ENCODE measurements around the gene TNNI3K.

The TNNI3K gene

DNA sequence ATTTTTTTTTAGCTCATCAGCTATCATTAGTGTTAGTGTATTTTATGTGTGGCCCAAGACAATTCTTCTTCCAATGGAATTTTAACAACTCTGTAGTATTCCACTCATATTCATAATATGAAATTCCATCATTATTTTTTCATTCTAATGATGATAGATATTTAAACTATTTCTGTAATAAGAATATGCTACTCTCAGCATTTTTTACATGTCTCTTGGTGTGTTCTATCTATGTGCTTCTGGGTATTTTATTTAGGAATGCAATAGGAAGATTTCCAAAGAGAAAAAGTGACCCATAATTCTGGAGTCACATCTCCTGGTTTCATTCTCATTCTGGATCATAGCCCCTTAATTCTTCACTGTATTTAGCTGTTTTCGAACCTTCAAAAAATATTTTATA, 167.7 kb downstream of the TNNI3K start:
- Histone ChIP-seq H3K36me3 (ENCODE audit: control insufficient read depth in 4 of 4, insufficient read depth in 4 of 4, low read length in 3 of 4) (no peaks in the 10 kb centered on the region), H3K4me1 (ENCODE audit: control extremely low read depth in 1 of 4, control insufficient read depth in 4 of 4, insufficient read depth in 4 of 4, low read length in 3 of 4) (no peaks in the 10 kb centered on the region), H3K27me3 (replicated peaks in 2 of 5; ENCODE audit: control insufficient read depth in 4 of 5, insufficient read depth in 5 of 5, low read length in 4 of 5) (no peaks in the 10 kb centered on the region), H3K4me3 (ENCODE audit: control insufficient read depth in 1 of 7, extremely low read depth in 1 of 7, insufficient read depth in 4 of 7, low read depth in 2 of 7, low read length in 6 of 7) (no peak overlapping the region), H3K9me3 (ENCODE audit: control extremely low read depth in 1 of 5, control insufficient read depth in 4 of 5, insufficient read depth in 2 of 5, low read depth in 1 of 5, low read length in 4 of 5) (no peaks in the 10 kb centered on the region), H3K27ac (ENCODE audit: insufficient read depth in 1 of 2, low read depth in 1 of 2, low read length in 2 of 2, poor library complexity in 1 of 2, severe bottlenecking in 2 of 2) (no peak overlapping the region)
- WGBS (ENCODE audit: insufficient coverage), result no CpG with 5 or more reads among the region's 1 CpG
- DNase-seq, result no peak
- CTCF ChIA-PET, result no interaction called here
- POLR2A ChIA-PET, result no interaction called here

- no peaks in the 10 kb centered on the region for H3K9me3 ChIP-seq (ENCODE audit: control extremely low read depth in 1 of 5, control insufficient read depth in 4 of 5, insufficient read depth in 2 of 5, low read depth in 1 of 5, low read length in 4 of 5)
- H3K4me1 ChIP-seq (ENCODE audit: control extremely low read depth in 1 of 4, control insufficient read depth in 4 of 4, insufficient read depth in 4 of 4, low read length in 3 of 4), result no peaks in the 10 kb centered on the region
- H3K27me3 ChIP-seq (replicated peaks in 2 of 5; ENCODE audit: control insufficient read depth in 4 of 5, insufficient read depth in 5 of 5, low read length in 4 of 5), result no peaks in the 10 kb centered on the region
- WGBS (ENCODE audit: insufficient coverage), result no CpG with 5 or more reads among the region's 1 CpG
- ChIA-PET CTCF (no interaction called here), POLR2A (no interaction called here)
- H3K4me3 ChIP-seq (ENCODE audit: control insufficient read depth in 1 of 7, extremely low read depth in 1 of 7, insufficient read depth in 4 of 7, low read depth in 2 of 7, low read length in 6 of 7), result no peak overlapping the region
- DNase-seq, result no peak
- H3K36me3 ChIP-seq (ENCODE audit: control insufficient read depth in 4 of 4, insufficient read depth in 4 of 4, low read length in 3 of 4), result no peaks in the 10 kb centered on the region
- no peak overlapping the region for H3K27ac ChIP-seq (ENCODE audit: insufficient read depth in 1 of 2, low read depth in 1 of 2, low read length in 2 of 2, poor library complexity in 1 of 2, severe bottlenecking in 2 of 2)
Observed at GRCh38 chr1:74403606-74404005, 168.4 kb downstream of the TNNI3K start.

DNA sequence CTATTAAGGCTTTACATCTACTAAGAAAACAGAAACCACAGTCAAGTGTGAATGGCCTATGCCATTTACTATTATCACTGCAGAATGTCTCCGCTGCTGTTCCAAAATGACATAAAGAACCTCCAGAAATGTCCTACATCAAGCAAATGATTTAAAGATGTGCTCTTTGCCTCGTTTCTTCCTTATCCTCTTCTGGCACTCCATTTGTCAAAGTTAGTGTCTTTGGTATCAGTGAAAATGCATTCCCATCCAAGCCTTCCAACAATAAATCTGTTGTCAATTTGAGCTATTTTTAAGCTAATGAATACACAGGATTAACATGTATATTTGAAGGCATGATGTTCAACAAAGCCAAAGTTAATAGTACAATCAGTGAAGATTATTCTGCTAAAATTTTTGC, 171.6 kb downstream of the TNNI3K start:
- Histone ChIP-seq H3K4me1 (ENCODE audit: control extremely low read depth in 1 of 4, control insufficient read depth in 4 of 4, insufficient read depth in 4 of 4, low read length in 3 of 4) (no peaks in the 10 kb centered on the region), H3K27me3 (replicated peaks in 2 of 5; ENCODE audit: control insufficient read depth in 4 of 5, insufficient read depth in 5 of 5, low read length in 4 of 5) (no peaks in the 10 kb centered on the region), H3K27ac (ENCODE audit: insufficient read depth in 1 of 2, low read depth in 1 of 2, low read length in 2 of 2, poor library complexity in 1 of 2, severe bottlenecking in 2 of 2) (no peak overlapping the region), H3K4me3 (ENCODE audit: control insufficient read depth in 1 of 7, extremely low read depth in 1 of 7, insufficient read depth in 4 of 7, low read depth in 2 of 7, low read length in 6 of 7) (no peak overlapping the region), H3K9me3 (ENCODE audit: control extremely low read depth in 1 of 5, control insufficient read depth in 4 of 5, insufficient read depth in 2 of 5, low read depth in 1 of 5, low read length in 4 of 5) (no peaks in the 10 kb centered on the region), H3K36me3 (ENCODE audit: control insufficient read depth in 4 of 4, insufficient read depth in 4 of 4, low read length in 3 of 4) (no peaks in the 10 kb centered on the region)
- CTCF ChIA-PET, result no interaction called here
- DNase-seq, result no peak
- POLR2A ChIA-PET, result no interaction called here
- WGBS (ENCODE audit: insufficient coverage), result 83% methylated on average over 2 of the region's 2 CpGs

GRCh38 chr1:74407902-74408301, 172.7 kb downstream of the TNNI3K start:
- Histone ChIP-seq H3K27ac (ENCODE audit: insufficient read depth in 1 of 2, low read depth in 1 of 2, low read length in 2 of 2, poor library complexity in 1 of 2, severe bottlenecking in 2 of 2) (no peak overlapping the region), H3K4me3 (ENCODE audit: control insufficient read depth in 1 of 7, extremely low read depth in 1 of 7, insufficient read depth in 4 of 7, low read depth in 2 of 7, low read length in 6 of 7) (no peak overlapping the region), H3K27me3 (replicated peaks in 2 of 5; ENCODE audit: control insufficient read depth in 4 of 5, insufficient read depth in 5 of 5, low read length in 4 of 5) (no peaks in the 10 kb centered on the region), H3K4me1 (ENCODE audit: control extremely low read depth in 1 of 4, control insufficient read depth in 4 of 4, insufficient read depth in 4 of 4, low read length in 3 of 4) (no peaks in the 10 kb centered on the region), H3K36me3 (ENCODE audit: control insufficient read depth in 4 of 4, insufficient read depth in 4 of 4, low read length in 3 of 4) (no peaks in the 10 kb centered on the region), H3K9me3 (ENCODE audit: control extremely low read depth in 1 of 5, control insufficient read depth in 4 of 5, insufficient read depth in 2 of 5, low read depth in 1 of 5, low read length in 4 of 5) (no peaks in the 10 kb centered on the region)
- 97% methylated on average over 3 of the region's 3 CpGs for WGBS (ENCODE audit: insufficient coverage)
- no peak for DNase-seq
- ChIA-PET CTCF (interaction anchor here (1.0 kb wide), 1 partner anchor 10 kb away, joined by 3 read pairs; no protein-coding TSS in a partner anchor), POLR2A (no interaction called here)

DNA sequence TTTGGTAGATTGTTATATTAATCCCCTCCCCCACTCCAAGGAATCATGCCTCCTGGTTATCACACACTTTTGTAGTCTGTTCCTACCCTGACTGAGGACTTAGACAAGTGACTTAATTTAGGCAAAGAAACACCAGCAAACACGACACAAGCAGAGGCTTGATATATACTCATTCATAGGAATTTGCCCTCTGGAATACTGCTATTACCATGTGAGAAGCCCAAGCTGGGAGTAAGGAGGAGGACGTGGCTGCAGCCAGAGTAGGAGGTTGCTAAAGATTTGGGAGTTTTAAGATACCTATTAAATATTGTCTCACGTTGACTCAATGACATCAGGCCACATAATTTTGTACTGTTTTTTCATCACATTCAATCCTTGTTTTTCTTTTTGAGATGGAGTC, 177.1 kb downstream of the TNNI3K start:
- Histone ChIP-seq H3K9me3 (ENCODE audit: control extremely low read depth in 1 of 5, control insufficient read depth in 4 of 5, insufficient read depth in 2 of 5, low read depth in 1 of 5, low read length in 4 of 5) (no peaks in the 10 kb centered on the region), H3K4me1 (ENCODE audit: control extremely low read depth in 1 of 4, control insufficient read depth in 4 of 4, insufficient read depth in 4 of 4, low read length in 3 of 4) (no peaks in the 10 kb centered on the region), H3K4me3 (ENCODE audit: control insufficient read depth in 1 of 7, extremely low read depth in 1 of 7, insufficient read depth in 4 of 7, low read depth in 2 of 7, low read length in 6 of 7) (no peak overlapping the region), H3K36me3 (ENCODE audit: control insufficient read depth in 4 of 4, insufficient read depth in 4 of 4, low read length in 3 of 4) (no peaks in the 10 kb centered on the region), H3K27ac (ENCODE audit: insufficient read depth in 1 of 2, low read depth in 1 of 2, low read length in 2 of 2, poor library complexity in 1 of 2, severe bottlenecking in 2 of 2) (no peak overlapping the region), H3K27me3 (replicated peaks in 2 of 5; ENCODE audit: control insufficient read depth in 4 of 5, insufficient read depth in 5 of 5, low read length in 4 of 5) (no peaks in the 10 kb centered on the region)
- 100% methylated on average over 1 of the region's 3 CpGs for WGBS (ENCODE audit: insufficient coverage)
- no peak for DNase-seq
- CTCF ChIA-PET, result no interaction called here
- POLR2A ChIA-PET, result interaction anchor here (0.6 kb wide), 1 partner anchor 182 kb away, joined by 3 read pairs; no protein-coding TSS in a partner anchor

DNA sequence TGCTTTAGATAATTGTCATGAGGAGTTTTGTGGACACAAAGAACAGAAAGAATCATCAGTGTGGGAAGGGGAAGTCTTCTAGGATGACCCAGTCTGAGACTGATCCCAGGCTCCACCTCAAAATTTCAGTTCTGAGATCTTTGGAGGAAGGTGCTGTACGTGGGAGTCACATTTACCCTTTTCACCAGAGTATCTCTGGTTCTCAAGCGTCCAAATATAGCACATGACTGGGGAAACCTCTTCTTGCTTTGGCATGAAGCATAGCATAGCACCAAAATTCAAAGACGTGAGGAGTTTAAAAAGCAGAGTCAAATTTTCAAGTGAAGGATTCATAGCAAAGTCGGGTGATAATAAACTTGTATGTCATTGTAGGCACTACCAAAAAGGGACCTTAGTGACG, 180.7 kb downstream of the TNNI3K start:
- Histone ChIP-seq H3K4me1 (ENCODE audit: control extremely low read depth in 1 of 4, control insufficient read depth in 4 of 4, insufficient read depth in 4 of 4, low read length in 3 of 4) (no peaks in the 10 kb centered on the region), H3K27ac (ENCODE audit: insufficient read depth in 1 of 2, low read depth in 1 of 2, low read length in 2 of 2, poor library complexity in 1 of 2, severe bottlenecking in 2 of 2) (no peak overlapping the region), H3K9me3 (ENCODE audit: control extremely low read depth in 1 of 5, control insufficient read depth in 4 of 5, insufficient read depth in 2 of 5, low read depth in 1 of 5, low read length in 4 of 5) (no peaks in the 10 kb centered on the region), H3K36me3 (ENCODE audit: control insufficient read depth in 4 of 4, insufficient read depth in 4 of 4, low read length in 3 of 4) (no peaks in the 10 kb centered on the region), H3K27me3 (replicated peaks in 2 of 5; ENCODE audit: control insufficient read depth in 4 of 5, insufficient read depth in 5 of 5, low read length in 4 of 5) (no peaks in the 10 kb centered on the region), H3K4me3 (ENCODE audit: control insufficient read depth in 1 of 7, extremely low read depth in 1 of 7, insufficient read depth in 4 of 7, low read depth in 2 of 7, low read length in 6 of 7) (no peak overlapping the region)
- no peak for DNase-seq
- WGBS (ENCODE audit: insufficient coverage), result 95% methylated on average over 5 of the region's 5 CpGs
- CTCF ChIA-PET, result no interaction called here
- POLR2A ChIA-PET, result no interaction called here

DNA sequence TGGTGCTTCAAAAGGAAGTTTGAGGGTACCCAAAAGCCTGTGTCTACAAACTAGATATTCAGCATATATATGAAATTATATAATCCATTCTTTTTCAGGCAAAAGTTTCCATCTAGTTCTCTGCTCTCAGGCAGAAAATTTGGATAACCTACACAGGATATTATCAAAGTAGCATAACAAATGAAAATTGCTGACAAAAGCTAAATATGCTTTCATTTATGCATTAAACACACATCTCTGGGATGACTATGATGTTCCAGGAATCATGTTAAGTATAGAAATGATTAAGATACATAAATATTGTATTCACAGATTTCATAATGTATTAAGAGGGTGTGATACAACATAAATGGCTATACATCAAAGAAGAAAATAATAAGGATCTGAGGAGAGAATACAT, 184.4 kb downstream of the TNNI3K start:
- no peaks in the 10 kb centered on the region for H3K4me1 ChIP-seq (ENCODE audit: control extremely low read depth in 1 of 4, control insufficient read depth in 4 of 4, insufficient read depth in 4 of 4, low read length in 3 of 4)
- no peak for DNase-seq
- POLR2A ChIA-PET, result no interaction called here
- no peaks in the 10 kb centered on the region for H3K27me3 ChIP-seq (replicated peaks in 2 of 5; ENCODE audit: control insufficient read depth in 4 of 5, insufficient read depth in 5 of 5, low read length in 4 of 5)
- no peaks in the 10 kb centered on the region for H3K36me3 ChIP-seq (ENCODE audit: control insufficient read depth in 4 of 4, insufficient read depth in 4 of 4, low read length in 3 of 4)
- no peaks in the 10 kb centered on the region for H3K9me3 ChIP-seq (ENCODE audit: control extremely low read depth in 1 of 5, control insufficient read depth in 4 of 5, insufficient read depth in 2 of 5, low read depth in 1 of 5, low read length in 4 of 5)
- CTCF ChIA-PET, result no interaction called here
- no peak overlapping the region for H3K4me3 ChIP-seq (ENCODE audit: control insufficient read depth in 1 of 7, extremely low read depth in 1 of 7, insufficient read depth in 4 of 7, low read depth in 2 of 7, low read length in 6 of 7)
- H3K27ac ChIP-seq (ENCODE audit: insufficient read depth in 1 of 2, low read depth in 1 of 2, low read length in 2 of 2, poor library complexity in 1 of 2, severe bottlenecking in 2 of 2), result no peak overlapping the region

GRCh38 chr1:74420467-74420866, 185.3 kb downstream of the TNNI3K start:
- Histone ChIP-seq H3K4me3 (ENCODE audit: control insufficient read depth in 1 of 7, extremely low read depth in 1 of 7, insufficient read depth in 4 of 7, low read depth in 2 of 7, low read length in 6 of 7) (no peak overlapping the region), H3K9me3 (ENCODE audit: control extremely low read depth in 1 of 5, control insufficient read depth in 4 of 5, insufficient read depth in 2 of 5, low read depth in 1 of 5, low read length in 4 of 5) (no peaks in the 10 kb centered on the region), H3K4me1 (ENCODE audit: control extremely low read depth in 1 of 4, control insufficient read depth in 4 of 4, insufficient read depth in 4 of 4, low read length in 3 of 4) (no peaks in the 10 kb centered on the region), H3K27me3 (replicated peaks in 2 of 5; ENCODE audit: control insufficient read depth in 4 of 5, insufficient read depth in 5 of 5, low read length in 4 of 5) (no peaks in the 10 kb centered on the region), H3K36me3 (ENCODE audit: control insufficient read depth in 4 of 4, insufficient read depth in 4 of 4, low read length in 3 of 4) (no peaks in the 10 kb centered on the region), H3K27ac (ENCODE audit: insufficient read depth in 1 of 2, low read depth in 1 of 2, low read length in 2 of 2, poor library complexity in 1 of 2, severe bottlenecking in 2 of 2) (no peak overlapping the region)
- WGBS (ENCODE audit: insufficient coverage), result 100% methylated on average over 1 of the region's 2 CpGs
- ChIA-PET CTCF (no interaction called here), POLR2A (no interaction called here)
- DNase-seq, result no peak
